Left ventricle myocardium inferior (tissue), 1 donor: ENCODE results near the gene CCS. TPM values are rescaled to one million over a fixed set of nuclear protein-coding genes. Genes with fewer than 3 reads are reported as not detected.

Source experiments
- DNase-seq: peaks from one replicate; pipeline ENCODE4 v3.0.0-alpha.2; 2020
- H3K27ac ChIP-seq: fragments of 200-600 bp; replicated peaks from 2 replicates; pipeline ENCODE4 v1.8.0; 2021
- H3K27me3 ChIP-seq: fragments of 200-600 bp; 2 replicates; pipeline ENCODE4 v1.8.0; 2021; ENCODE audit warnings: low read depth
- H3K36me3 ChIP-seq: fragments of 200-600 bp; 2 replicates; pipeline ENCODE4 v1.8.0; 2021
- H3K4me1 ChIP-seq: fragments of 200-600 bp; 2 replicates; pipeline ENCODE4 v1.8.0; 2021
- H3K4me3 ChIP-seq: fragments of 200-600 bp; 2 replicates; pipeline ENCODE4 v1.8.0; 2021; ENCODE audit warnings: mild to moderate bottlenecking, moderate library complexity
- H3K9me3 ChIP-seq: fragments of 200-600 bp; replicated peaks from 2 replicates; pipeline ENCODE4 v1.8.0; 2021
- CTCF ChIP-seq: fragments of 200-600 bp; IDR thresholded peaks from 2 replicates; pipeline ENCODE4 v1.8.0; 2021; ENCODE audit warnings: antibody characterized with exemption, mild to moderate bottlenecking, borderline replicate concordance
- intact Hi-C: fragments of 100-400 bp; cut with micrococcal nuclease; formaldehyde crosslinking; loops from one replicate; pipeline ENCODE4 v1.11.0; 2022
- total RNA-seq: library from RNA; stranded (reverse); fragmentation: NEBNext Ultra II Directional; extraction: Animal tissue kit (Norgen Biotek cat#: 25700); gene quantifications from one replicate; pipeline ENCODE4 v1.2.1, GENCODE V29; 2021
- donor health status: DM: no; HTN: yes; CAD: no; lungs with severe emphysema.

CCS gene
- total RNA-seq, 1 donor from 2014 or later, result 25.3 TPM

GRCh38 chr11:66546966-66547661, 45.9 kb upstream of the CCS start:
- no peak for DNase-seq
- peaks cover 36% of the 10 kb centered on the region for H3K4me1 ChIP-seq

DNA sequence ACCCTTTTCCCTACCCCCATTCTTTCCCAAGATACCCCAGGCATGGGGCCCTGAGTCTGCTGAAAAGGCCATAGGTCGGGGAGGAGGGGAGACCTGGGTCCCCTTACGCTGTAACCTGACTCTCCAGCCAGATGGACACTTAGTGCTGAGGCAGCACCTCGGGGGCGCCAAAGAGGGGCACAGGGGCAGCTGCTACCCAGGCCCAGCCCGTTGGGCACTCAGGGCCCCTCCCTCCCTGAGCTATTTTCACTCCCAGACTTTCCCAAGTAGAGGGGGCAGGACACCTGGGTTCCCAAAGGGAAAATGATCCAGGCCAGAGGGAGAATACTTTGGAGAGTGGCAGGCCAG, 45.3 kb upstream of the CCS start:
- H3K4me3 ChIP-seq, result no peak overlapping the region
- intact Hi-C loops, result no loop called here
- H3K4me1 ChIP-seq, result peaks cover 36% of the 10 kb centered on the region
- peaks cover 10% of the 10 kb centered on the region for H3K36me3 ChIP-seq
- no peak for DNase-seq
- no peaks in the 10 kb centered on the region for H3K9me3 ChIP-seq
- no peak for TF ChIP-seq CTCF
- no peaks in the 10 kb centered on the region for H3K27me3 ChIP-seq
- H3K27ac ChIP-seq, result no peak overlapping the region

More at GRCh38 chr11:66546966-66547661, 45.9 kb upstream of the CCS start:
- Histone ChIP-seq H3K36me3 (peaks cover 14% of the 10 kb centered on the region), H3K27me3 (no peaks in the 10 kb centered on the region), H3K27ac (peak overlapping the region; percentile 76), H3K9me3 (no peaks in the 10 kb centered on the region), H3K4me3 (peak overlapping the region; percentile 88)
- no peak for TF ChIP-seq CTCF
- intact Hi-C loops, result no loop called here

- Histone ChIP-seq H3K9me3 (no peaks in the 10 kb centered on the region), H3K4me1 (peaks cover 36% of the 10 kb centered on the region), H3K27me3 (no peaks in the 10 kb centered on the region), H3K27ac (no peak overlapping the region), H3K4me3 (no peak overlapping the region), H3K36me3 (peaks cover 6% of the 10 kb centered on the region)
- TF ChIP-seq CTCF, result no peak
- DNase-seq, result no peak
- intact Hi-C loops, result no loop called here
These were observed 44.9 kb upstream of the CCS start for GRCh38 chr11:66548041-66548440.

GRCh38 chr11:66548774-66549630, 44.0 kb upstream of the CCS start:
- no peak for DNase-seq
- TF ChIP-seq CTCF, result no peak
- Histone ChIP-seq H3K4me1 (peaks cover 29% of the 10 kb centered on the region), H3K4me3 (no peak overlapping the region), H3K9me3 (no peaks in the 10 kb centered on the region), H3K27ac (no peak overlapping the region), H3K36me3 (no peaks in the 10 kb centered on the region), H3K27me3 (no peaks in the 10 kb centered on the region)
- intact Hi-C loops, result no loop called here

- peaks cover 4% of the 10 kb centered on the region for H3K27me3 ChIP-seq
- H3K27ac ChIP-seq, result no peak overlapping the region
- TF ChIP-seq CTCF, result no peak
- H3K4me3 ChIP-seq, result no peak overlapping the region
- no peaks in the 10 kb centered on the region for H3K9me3 ChIP-seq
- intact Hi-C loops, result no loop called here
- peaks cover 22% of the 10 kb centered on the region for H3K4me1 ChIP-seq
- no peak for DNase-seq
- no peaks in the 10 kb centered on the region for H3K36me3 ChIP-seq
These were observed 43.3 kb upstream of the CCS start for GRCh38 chr11:66549696-66550095.
